Activated T-helper 9 cell treated with anti-CD3 and anti-CD28 coated beads, Interleukin-2, amount 50 U/mL, for 16 hours (primary cell): ENCODE results near the gene EXOC1.

Experiments used
- DNase-seq: peaks from one replicate; pipeline ENCODE4 v3.0.0-alpha.2; 2020; ENCODE audit warnings: low read depth

The EXOC1 gene

GRCh38 chr4:55857586-55857985 is 4.1 kb downstream of the EXOC1 start:
- DNase-seq, result no peak

GRCh38 chr4:55859711-55860110 is 6.3 kb downstream of the EXOC1 start:
- DNase-seq, result no peak

DNA sequence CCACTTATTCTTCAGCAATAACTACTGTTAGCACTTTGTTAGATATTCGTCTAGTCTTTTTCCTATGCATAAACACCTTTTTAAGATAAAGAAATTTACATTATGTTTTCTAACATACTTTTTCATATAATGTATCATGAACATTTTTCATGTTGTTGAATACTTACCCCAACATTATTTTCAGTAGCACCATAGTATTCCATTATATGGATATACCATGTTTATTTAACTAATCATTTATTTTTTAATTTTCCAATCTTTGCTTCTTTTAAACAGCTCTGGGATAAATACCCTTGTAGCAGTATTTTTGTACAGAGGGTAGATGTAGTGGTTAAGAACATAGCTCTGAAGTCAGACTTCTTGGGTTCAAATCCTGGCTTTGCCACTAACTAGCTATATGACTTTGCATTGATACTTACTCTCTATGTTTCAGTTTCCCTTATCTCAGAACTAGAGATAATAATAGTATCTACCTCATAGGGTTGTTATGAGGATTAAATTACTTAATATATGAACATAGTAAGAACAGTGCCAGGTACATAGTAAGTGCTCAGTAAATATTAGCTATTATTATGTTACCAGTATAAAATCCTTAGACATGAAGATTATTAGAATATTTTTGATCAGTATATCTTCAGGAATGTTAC is 11.3 kb downstream of the EXOC1 start:
- DNase-seq, result no peak

- no peak for DNase-seq
Measured at GRCh38 chr4:55865228-55865806, 11.9 kb downstream of the EXOC1 start.

DNA sequence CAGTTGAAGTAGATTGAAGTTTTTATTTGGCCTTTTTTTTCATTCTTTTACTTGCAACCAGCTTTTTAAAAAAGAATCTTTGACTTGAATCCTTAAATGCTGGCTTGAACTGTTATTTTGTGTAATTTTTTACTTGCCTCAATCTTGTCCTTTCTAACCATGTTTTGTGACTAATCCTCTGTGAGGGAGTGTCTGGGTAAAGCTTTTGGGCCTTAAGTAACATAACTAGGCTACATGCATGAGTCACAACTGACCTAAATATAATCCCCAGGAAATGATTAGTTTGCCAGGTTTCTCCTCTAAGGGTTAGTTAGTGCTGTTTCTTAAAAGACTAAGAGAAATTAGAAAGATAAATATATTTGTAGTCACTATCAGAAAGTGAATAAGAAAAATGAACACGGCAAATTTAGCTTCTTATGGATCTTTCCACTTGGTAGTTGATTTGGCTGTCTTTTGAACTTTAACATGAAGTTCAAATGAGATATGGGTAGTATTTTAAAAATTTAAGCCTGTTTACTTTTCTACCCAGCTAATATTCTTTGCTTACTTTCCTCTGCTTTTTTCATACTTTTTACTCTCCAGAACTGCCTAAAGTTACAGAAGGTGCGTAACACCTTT is 13.0 kb downstream of the EXOC1 start:
- no peak for DNase-seq

- no peak for DNase-seq
Measured at GRCh38 chr4:55866973-55867574, 13.6 kb downstream of the EXOC1 start.

DNA sequence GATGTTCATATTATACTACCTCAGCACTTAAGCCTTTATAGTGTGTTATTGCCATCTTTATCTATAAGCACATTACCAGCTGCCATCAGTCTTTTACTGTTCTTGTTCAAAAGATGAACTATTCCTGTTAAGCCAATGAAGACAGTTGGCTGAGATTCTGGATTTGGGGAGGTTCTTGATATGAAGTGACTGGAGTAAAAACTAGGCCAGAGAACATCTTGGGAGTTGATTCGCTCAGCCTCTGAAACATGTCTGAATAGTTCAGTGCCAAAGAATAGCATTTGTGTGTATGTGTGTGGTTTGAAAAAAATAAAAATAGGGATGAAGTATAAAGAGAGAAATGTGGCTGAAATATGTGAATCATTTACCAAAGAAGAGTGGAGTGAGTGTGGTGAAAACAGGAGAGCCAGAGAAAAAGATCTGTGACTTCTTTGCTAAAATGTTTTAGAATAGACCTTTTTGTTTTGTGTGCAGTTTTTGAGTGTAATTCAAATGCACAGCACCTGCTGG is 15.2 kb downstream of the EXOC1 start:
- DNase-seq, result no peak

DNA sequence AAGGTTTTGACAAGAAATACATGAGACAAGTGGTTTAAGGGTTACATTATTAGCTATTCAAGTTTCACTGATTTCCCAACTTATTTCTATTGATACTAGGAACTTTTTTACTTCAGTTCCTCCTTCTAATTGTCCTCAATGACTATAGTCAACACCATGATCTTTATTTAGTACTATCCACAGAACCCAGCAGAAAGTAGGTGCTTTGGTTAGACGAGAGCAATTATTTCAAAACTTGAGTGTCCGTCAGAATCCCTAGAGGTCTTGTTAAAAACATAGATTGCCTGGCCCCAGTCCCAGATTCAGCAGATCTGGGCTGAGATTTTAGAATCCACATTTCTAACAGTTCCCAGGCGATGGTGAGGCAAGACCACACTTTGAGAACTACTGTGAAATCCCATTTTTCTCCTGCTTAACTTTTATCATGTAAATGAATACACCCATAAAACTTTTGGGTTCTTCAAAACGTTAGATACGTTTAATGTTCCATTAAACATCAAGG is 17.9 kb downstream of the EXOC1 start:
- DNase-seq, result no peak

- no peak for DNase-seq
Measured at GRCh38 chr4:55874831-55875230, 21.4 kb downstream of the EXOC1 start.

GRCh38 chr4:55876387-55876786 is 22.9 kb downstream of the EXOC1 start:
- DNase-seq, result no peak

GRCh38 chr4:55879224-55879623 is 25.8 kb downstream of the EXOC1 start:
- no peak for DNase-seq

- DNase-seq, result no peak
Measured at GRCh38 chr4:55880652-55881280, 27.3 kb downstream of the EXOC1 start.

DNA sequence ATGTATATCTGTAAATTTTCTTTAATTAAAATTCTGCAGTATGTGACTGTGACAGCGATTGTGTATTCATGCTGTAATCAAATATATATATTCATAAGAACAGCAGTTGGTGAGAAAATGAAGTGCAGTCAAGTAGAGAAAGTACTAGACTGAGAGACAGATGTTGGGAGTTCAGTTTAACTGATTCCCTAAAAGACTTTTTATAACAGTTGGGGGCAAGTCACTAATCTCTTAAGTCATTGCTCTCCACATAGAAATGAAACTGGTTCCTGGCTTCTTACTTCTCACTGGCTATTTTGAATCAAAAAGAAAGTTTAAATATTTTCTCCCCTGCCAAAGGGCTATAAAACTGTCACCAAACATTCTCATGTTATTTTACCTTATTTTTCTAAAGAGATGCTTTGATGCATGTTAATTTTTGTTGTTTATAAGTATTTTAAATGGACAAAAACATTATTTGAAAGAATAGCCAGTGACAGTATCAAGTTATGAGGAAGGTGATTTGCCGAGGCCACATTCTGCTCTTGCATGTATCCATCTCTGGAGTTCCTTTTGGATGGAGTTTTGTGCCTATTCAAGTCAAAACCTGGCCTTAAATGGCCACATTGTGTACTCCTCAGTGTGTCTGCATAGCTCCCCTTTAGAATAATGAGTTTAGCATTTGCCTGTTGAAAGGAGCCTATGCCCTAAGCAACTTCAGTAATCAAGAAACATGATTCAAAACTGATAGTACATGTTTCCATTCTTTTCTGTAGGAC is 30.8 kb downstream of the EXOC1 start:
- no peak for DNase-seq

- DNase-seq, result no peak
Measured at GRCh38 chr4:55884851-55885219, 31.4 kb downstream of the EXOC1 start.

GRCh38 chr4:55887594-55887993 is 34.1 kb downstream of the EXOC1 start:
- no peak for DNase-seq

GRCh38 chr4:55892156-55892555 is 38.7 kb downstream of the EXOC1 start:
- DNase-seq, result no peak

DNA sequence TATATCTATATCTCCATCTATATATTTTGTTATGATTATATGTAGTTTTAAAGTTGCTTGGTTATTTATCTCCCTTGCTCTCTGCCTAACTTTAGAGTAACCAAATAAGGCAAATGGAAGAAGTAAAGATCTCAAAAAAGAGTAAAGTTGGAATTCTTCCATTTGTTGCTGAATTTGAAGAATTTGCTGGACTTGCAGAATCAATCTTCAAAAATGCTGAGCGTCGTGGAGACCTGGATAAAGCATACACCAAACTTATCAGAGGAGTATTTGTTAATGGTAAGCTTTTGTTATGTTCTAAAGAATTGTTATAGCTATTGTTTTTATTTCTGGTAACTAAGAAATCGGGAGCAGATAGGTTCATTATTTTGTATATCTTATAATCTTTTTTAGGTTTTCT is 43.2 kb downstream of the EXOC1 start:
- DNase-seq, result no peak

DNA sequence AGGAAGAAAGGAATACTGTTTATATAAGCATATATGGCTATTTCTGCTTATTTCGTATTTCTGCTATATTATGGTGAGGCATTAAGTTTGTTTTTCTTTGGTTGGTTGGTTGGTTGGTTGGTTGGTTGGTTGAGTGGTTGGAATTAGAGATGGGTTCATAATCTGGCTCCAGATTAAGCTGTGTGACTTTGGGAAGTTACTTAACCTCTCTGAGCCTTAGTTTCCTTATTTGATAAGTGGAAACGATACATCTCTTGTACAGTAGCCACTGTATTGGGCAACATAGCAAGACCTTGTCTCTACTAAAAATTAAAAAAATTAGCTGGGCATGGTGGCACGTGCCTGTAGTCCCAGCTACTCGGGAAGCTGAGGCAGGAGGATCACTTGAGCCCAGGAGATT is 49.2 kb downstream of the EXOC1 start:
- DNase-seq, result no peak

GRCh38 chr4:55903577-55903976 is 50.1 kb downstream of the EXOC1 start:
- no peak for DNase-seq

DNA sequence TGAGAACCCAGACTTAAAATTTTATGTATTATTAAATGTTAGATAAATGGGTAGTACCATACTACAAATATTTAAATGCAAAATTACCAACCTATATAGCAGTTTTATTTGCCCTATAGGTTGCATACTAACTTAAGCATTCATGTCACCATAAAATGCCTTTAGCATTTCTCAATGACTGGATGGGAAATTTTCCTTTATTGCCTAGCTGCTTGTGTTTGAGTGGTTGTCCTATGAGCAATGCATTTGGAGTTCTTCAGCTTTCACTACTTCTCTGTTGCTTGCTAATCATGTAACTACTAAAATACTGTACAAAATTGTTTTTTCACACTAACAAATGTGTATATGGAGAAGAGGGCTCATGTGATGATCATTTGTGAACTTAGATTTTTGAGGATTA is 51.1 kb downstream of the EXOC1 start:
- DNase-seq, result no peak

- DNase-seq, result no peak
Measured at GRCh38 chr4:55906323-55906722, 52.9 kb downstream of the EXOC1 start.

DNA sequence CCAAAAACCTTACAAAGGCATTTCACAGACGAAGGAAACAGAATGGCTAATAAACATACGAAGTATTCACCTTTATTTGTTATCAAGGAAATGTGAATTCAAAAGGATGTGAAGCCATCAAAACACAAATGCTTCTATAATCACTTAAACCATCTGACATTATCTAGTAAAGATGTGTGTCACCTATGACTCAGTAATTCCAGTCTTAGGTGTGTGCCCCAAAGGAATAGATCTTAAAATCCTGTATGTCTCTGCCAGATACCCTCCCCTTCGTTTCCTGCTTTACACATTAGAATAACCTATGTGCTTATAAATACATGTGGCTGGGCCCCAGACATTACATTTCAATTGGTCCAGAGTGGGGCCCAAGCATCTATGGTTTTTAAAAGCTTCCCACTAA is 53.5 kb downstream of the EXOC1 start:
- no peak for DNase-seq
